Suprapubic skin (tissue), 3 donors: Measurements from ENCODE around the gene UBE2E2.

Source experiments
- EP300 ChIP-seq: sonication (generic); formaldehyde crosslinking; IDR thresholded peaks from one replicate; pipeline ENCODE4 v1.6.1; 2017; ENCODE audit warnings: antibody characterized with exemption
- POLR2A ChIP-seq, 2 donors: fragments of 450-650 bp; IDR thresholded peaks; one replicate each; pipeline ENCODE4 v1.6.1; 2017; ENCODE audit warnings: antibody characterized with exemption in 2 of 2, mild to moderate bottlenecking in 2 of 2, moderate library complexity in 2 of 2
- TF ChIP-seq, protein P1 (sequence below), 2 donors: fragments of 200-600 bp in 1 of 2; fragments of 450-650 bp in 1 of 2; sonication (generic) in 1 of 2; IDR thresholded peaks; one replicate each; pipeline ENCODE4 v1.5.1; 2016 to 2019; ENCODE audit warnings: antibody characterized with exemption in 2 of 2, mild to moderate bottlenecking in 1 of 2, moderate library complexity in 1 of 2

- TF ChIP-seq EP300 (no peak), POLR2A (IDR thresholded peaks at IDR 0.05) (no peak)
- TF ChIP-seq, protein P1, sequence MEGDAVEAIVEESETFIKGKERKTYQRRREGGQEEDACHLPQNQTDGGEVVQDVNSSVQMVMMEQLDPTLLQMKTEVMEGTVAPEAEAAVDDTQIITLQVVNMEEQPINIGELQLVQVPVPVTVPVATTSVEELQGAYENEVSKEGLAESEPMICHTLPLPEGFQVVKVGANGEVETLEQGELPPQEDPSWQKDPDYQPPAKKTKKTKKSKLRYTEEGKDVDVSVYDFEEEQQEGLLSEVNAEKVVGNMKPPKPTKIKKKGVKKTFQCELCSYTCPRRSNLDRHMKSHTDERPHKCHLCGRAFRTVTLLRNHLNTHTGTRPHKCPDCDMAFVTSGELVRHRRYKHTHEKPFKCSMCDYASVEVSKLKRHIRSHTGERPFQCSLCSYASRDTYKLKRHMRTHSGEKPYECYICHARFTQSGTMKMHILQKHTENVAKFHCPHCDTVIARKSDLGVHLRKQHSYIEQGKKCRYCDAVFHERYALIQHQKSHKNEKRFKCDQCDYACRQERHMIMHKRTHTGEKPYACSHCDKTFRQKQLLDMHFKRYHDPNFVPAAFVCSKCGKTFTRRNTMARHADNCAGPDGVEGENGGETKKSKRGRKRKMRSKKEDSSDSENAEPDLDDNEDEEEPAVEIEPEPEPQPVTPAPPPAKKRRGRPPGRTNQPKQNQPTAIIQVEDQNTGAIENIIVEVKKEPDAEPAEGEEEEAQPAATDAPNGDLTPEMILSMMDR (IDR thresholded peaks at IDR 0.05) = no peak
Measured at GRCh38 chr3:23302271-23302670, 99.1 kb downstream of the UBE2E2 start.
